H9 (cell line): Measurements from ENCODE around the gene TDP1. TPM values are rescaled to one million over a fixed set of nuclear protein-coding genes. Genes with fewer than 3 reads are reported as not detected.
A peak's percentile ranks its signal among the peaks of the same experiment; 100 is the strongest.

Experiments
- DNase-seq: peaks from one replicate; pipeline ENCODE4 v3.0.0-alpha.2; 2017
- H2AFZ ChIP-seq: one replicate; pipeline ENCODE4 v1.6.1; 2013; ENCODE audit warnings: mild to moderate bottlenecking, low read length, control low read depth, moderate library complexity
- H2AK5ac ChIP-seq: 2 replicates; pipeline ENCODE4 v1.6.1; 2013; ENCODE audit warnings: low read length, control low read depth, mixed read lengths; ENCODE audit not compliant: insufficient read length
- H2BK120ac ChIP-seq: one replicate; pipeline ENCODE4 v1.6.1; 2013; ENCODE audit warnings: low read depth, mild to moderate bottlenecking, low read length, control low read depth, inconsistent platforms; ENCODE audit not compliant: poor library complexity, severe bottlenecking
- H2BK12ac ChIP-seq: 2 replicates; pipeline ENCODE4 v1.6.1; 2013; ENCODE audit warnings: low read length, control low read depth, mixed read lengths, low read depth; ENCODE audit not compliant: insufficient read length
- H2BK15ac ChIP-seq: 2 replicates; pipeline ENCODE4 v1.6.1; 2013; ENCODE audit warnings: low read depth, low read length, control low read depth
- H2BK20ac ChIP-seq: one replicate; pipeline ENCODE4 v1.6.1; 2013; ENCODE audit warnings: low read depth, mild to moderate bottlenecking, low read length, control low read depth, inconsistent platforms; ENCODE audit not compliant: poor library complexity, severe bottlenecking
- H2BK5ac ChIP-seq: 2 replicates; pipeline ENCODE4 v1.6.1; 2013; ENCODE audit warnings: low read length, control low read depth, mixed read lengths; ENCODE audit not compliant: insufficient read length
- H3K14ac ChIP-seq: 2 replicates; pipeline ENCODE4 v1.6.1; 2013; ENCODE audit warnings: low read length, control low read depth; ENCODE audit not compliant: insufficient read depth
- H3K18ac ChIP-seq: 2 replicates; pipeline ENCODE4 v1.6.1; 2013; ENCODE audit warnings: low read depth, mild to moderate bottlenecking, mixed read lengths, low read length, control low read depth; ENCODE audit not compliant: insufficient read length
- H3K23ac ChIP-seq: 2 replicates; pipeline ENCODE4 v1.6.1; 2013; ENCODE audit warnings: low read length, control low read depth, mixed read lengths, low read depth; ENCODE audit not compliant: insufficient read length
- H3K23me2 ChIP-seq: 2 replicates; pipeline ENCODE4 v1.6.1; 2013; ENCODE audit warnings: low read depth, mild to moderate bottlenecking, mixed read lengths, low read length, control low read depth; ENCODE audit not compliant: insufficient read length, poor library complexity, severe bottlenecking
- H3K27ac ChIP-seq: 2 replicates; pipeline ENCODE4 v1.5.1; 2013; ENCODE audit warnings: low read length, control low read depth, mixed read lengths, low read depth; ENCODE audit not compliant: insufficient read length
- H3K27me3 ChIP-seq: 2 replicates; pipeline ENCODE4 v1.6.1; 2013; ENCODE audit warnings: low read length, control low read depth, inconsistent platforms; ENCODE audit not compliant: insufficient read depth
- H3K4ac ChIP-seq: 2 replicates; pipeline ENCODE4 v1.6.1; 2013; ENCODE audit warnings: low read depth, mild to moderate bottlenecking, control low read depth, inconsistent platforms, low read length, moderate library complexity
- H3K4me1 ChIP-seq: 2 replicates; pipeline ENCODE4 v1.6.1; 2013; ENCODE audit warnings: low read length, control low read depth, inconsistent platforms; ENCODE audit not compliant: insufficient read depth
- H3K4me2 ChIP-seq: 2 replicates; pipeline ENCODE4 v1.6.1; 2013; ENCODE audit warnings: low read length, control low read depth, mixed read lengths; ENCODE audit not compliant: insufficient read length, insufficient read depth
- H3K56ac ChIP-seq: 2 replicates; pipeline ENCODE4 v1.6.1; 2013; ENCODE audit warnings: low read depth, mild to moderate bottlenecking, mixed read lengths, low read length, control low read depth; ENCODE audit not compliant: insufficient read length
- H3K79me1 ChIP-seq: 2 replicates; pipeline ENCODE4 v1.6.1; 2013; ENCODE audit warnings: low read depth, mild to moderate bottlenecking, moderate library complexity, low read length, control low read depth, inconsistent platforms; ENCODE audit not compliant: insufficient read depth, poor library complexity, severe bottlenecking
- H3K79me2 ChIP-seq: 2 replicates; pipeline ENCODE4 v1.6.1; 2013; ENCODE audit warnings: low read length, control low read depth, inconsistent platforms; ENCODE audit not compliant: insufficient read depth
- H3K9ac ChIP-seq: 2 replicates; pipeline ENCODE4 v1.6.1; 2013; ENCODE audit warnings: low read length, control low read depth, mixed read lengths; ENCODE audit not compliant: insufficient read length; ENCODE audit errors: extremely low read depth
- H3K9me3 ChIP-seq: one replicate; pipeline ENCODE4 v1.6.1; 2013; ENCODE audit warnings: low read depth, low read length, inconsistent platforms; ENCODE audit not compliant: control insufficient read depth
- H3T11ph ChIP-seq: one replicate; pipeline ENCODE4 v1.6.1; 2013; ENCODE audit warnings: mild to moderate bottlenecking, low read length, control low read depth, inconsistent platforms
- H4K20me1 ChIP-seq: one replicate; pipeline ENCODE4 v1.6.1; 2013; ENCODE audit not compliant: control insufficient read depth, insufficient read length, insufficient read depth
- H4K5ac ChIP-seq: 2 replicates; pipeline ENCODE4 v1.6.1; 2013; ENCODE audit warnings: low read depth, mild to moderate bottlenecking, mixed read lengths, low read length, control low read depth; ENCODE audit not compliant: insufficient read length
- H4K8ac ChIP-seq: replicated peaks from 2 replicates; pipeline ENCODE4 v1.6.1; 2013; ENCODE audit warnings: low read length, control low read depth, mixed read lengths, low read depth; ENCODE audit not compliant: insufficient read length
- H4K91ac ChIP-seq: 2 replicates; pipeline ENCODE4 v1.6.1; 2013; ENCODE audit warnings: low read depth, mild to moderate bottlenecking, moderate library complexity, mixed read lengths, low read length, control low read depth; ENCODE audit not compliant: insufficient read length
- H3K27ac Mint-ChIP-seq, 3 experiments: 2 replicates in 2 of 3; 3 replicates in 1 of 3; pipeline ENCODE4 v1.8.0; 2020 to 2021; ENCODE audit warnings: mixed read lengths in 3 of 3, mild to moderate bottlenecking in 1 of 3, moderate library complexity in 1 of 3
- H3K27me3 Mint-ChIP-seq: 2 replicates; pipeline ENCODE4 v1.8.0; 2021; ENCODE audit warnings: low read depth, mild to moderate bottlenecking, moderate library complexity, mixed read lengths
- H3K36me3 Mint-ChIP-seq, 3 experiments: 2 replicates in 2 of 3; 3 replicates in 1 of 3; pipeline ENCODE4 v1.8.0; 2020 to 2021; ENCODE audit warnings: low read depth in 3 of 3, mixed read lengths in 3 of 3; ENCODE audit not compliant: insufficient read depth in 1 of 3
- H3K4me1 Mint-ChIP-seq, 2 experiments: 2 replicates each; pipeline ENCODE4 v1.8.0; 2020; ENCODE audit warnings: mixed read lengths in 2 of 2
- H3K4me3 Mint-ChIP-seq, 2 experiments: 2 replicates in 1 of 2; 3 replicates in 1 of 2; pipeline ENCODE4 v1.8.0; 2020 to 2021; ENCODE audit warnings: mild to moderate bottlenecking in 2 of 2, mixed read lengths in 2 of 2, moderate library complexity in 1 of 2
- H3K9me3 Mint-ChIP-seq, 2 experiments: 2 replicates in 1 of 2; 3 replicates in 1 of 2; pipeline ENCODE4 v1.8.0; 2020; ENCODE audit warnings: mild to moderate bottlenecking in 2 of 2, mixed read lengths in 2 of 2, moderate library complexity in 1 of 2
- CTCF ChIP-seq: fragments of 200-600 bp; sonication (generic); conservative IDR thresholded peaks from 3 replicates; pipeline ENCODE4 v1.8.0; 2021; ENCODE audit warnings: antibody characterized with exemption, mild to moderate bottlenecking
- WGBS: extraction: QIAGEN DNeasy Blood & Tissue Kit; methylation state at CpG from one replicate; pipeline ENCODE4 v1.1.7; 2013; ENCODE audit warnings: missing lambda C conversion rate, low lambda C conversion rate, mixed read lengths; ENCODE audit not compliant: insufficient read length; ENCODE audit errors: extremely low coverage; 5-methylcytosine and 5-hydroxymethylcytosine counted together
- total RNA-seq: library from RNA; stranded (reverse); gene quantifications from 2 replicates; pipeline ENCODE4 v1.2.1, GENCODE V29; 2021

The TDP1 gene
- total RNA-seq, 1 experiment from 2014 or later, result 53.4 TPM

DNA sequence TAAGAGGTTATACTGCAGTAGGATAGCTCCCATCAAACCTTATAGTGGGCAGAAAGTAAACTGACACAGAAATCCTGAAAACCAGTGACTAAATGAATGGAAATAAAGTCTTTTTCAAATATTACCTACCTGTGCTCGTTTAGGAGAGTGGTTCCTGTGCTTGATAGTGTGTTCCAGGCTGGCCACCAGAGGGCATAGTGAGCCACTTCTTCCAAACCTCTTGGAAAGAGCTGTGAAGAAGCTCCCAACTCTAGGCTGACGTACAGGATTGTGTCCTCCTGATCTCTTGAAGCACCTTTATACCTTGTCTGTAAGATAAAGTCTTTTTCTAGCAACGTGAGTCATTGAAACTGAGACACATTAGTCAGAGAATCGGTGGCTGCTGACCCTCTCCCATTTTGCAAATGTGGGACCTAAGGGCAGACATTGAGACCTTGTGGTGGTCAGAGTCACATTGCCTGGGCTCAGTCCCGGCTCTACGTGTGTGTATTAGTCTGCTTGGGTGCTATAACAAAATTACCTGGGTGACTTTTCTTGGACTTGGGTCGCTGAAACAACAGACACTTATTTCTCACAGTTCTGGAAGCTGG lies 17.6 kb downstream of the TDP1 start:
- H3T11ph ChIP-seq, result no peak overlapping the region
- no peaks in the 10 kb centered on the region for H3K23me2 ChIP-seq
- no peaks in the 10 kb centered on the region for H3K27me3 Mint-ChIP-seq
- no peaks in the 10 kb centered on the region for H3K9me3 ChIP-seq
- no peak overlapping the region for H3K9ac ChIP-seq
- H2BK5ac ChIP-seq, result no peak overlapping the region
- H3K18ac ChIP-seq, result no peak overlapping the region
- H3K4me2 ChIP-seq, result no peak overlapping the region
- H3K9me3 Mint-ChIP-seq, result no peaks in the 10 kb centered on the region
- no peaks in the 10 kb centered on the region for H3K79me1 ChIP-seq
- H4K91ac ChIP-seq, result no peak overlapping the region
- no peaks in the 10 kb centered on the region for H3K4me1 Mint-ChIP-seq
- no peak overlapping the region for H4K8ac ChIP-seq
- H3K79me2 ChIP-seq, result no peaks in the 10 kb centered on the region
- no peak overlapping the region for H3K27ac ChIP-seq
- no peak overlapping the region for H4K5ac ChIP-seq
- H3K4me3 Mint-ChIP-seq, result no peak overlapping the region
- H3K27me3 ChIP-seq, result no peaks in the 10 kb centered on the region
- DNase-seq, result peak; percentile 70
- no peak overlapping the region for H2BK20ac ChIP-seq
- H2AFZ ChIP-seq, result no peak overlapping the region
- H2BK15ac ChIP-seq, result no peak overlapping the region
- WGBS, result no CpG with 5 or more reads among the region's 7 CpGs
- no peak overlapping the region for H3K14ac ChIP-seq
- H3K27ac Mint-ChIP-seq, result no peak overlapping the region
- no peak overlapping the region for H2AK5ac ChIP-seq
- H2BK12ac ChIP-seq, result no peak overlapping the region
- peak; percentile 92 for TF ChIP-seq CTCF
- H3K56ac ChIP-seq, result no peak overlapping the region
- H3K4me1 ChIP-seq, result no peaks in the 10 kb centered on the region
- H2BK120ac ChIP-seq, result no peak overlapping the region
- H3K4ac ChIP-seq, result no peak overlapping the region
- no peak overlapping the region for H3K23ac ChIP-seq
- H3K36me3 Mint-ChIP-seq, result peaks cover 17 to 69% (median 66%) of the 10 kb centered on the region in 3 experiments; a peak in 6 of 7 replicates
- no peaks in the 10 kb centered on the region for H4K20me1 ChIP-seq
